Panc1 (cell line): ENCODE measurements around the gene DNASE1L3. TPM values are rescaled to one million over a fixed set of nuclear protein-coding genes. Genes with fewer than 3 reads are reported as not detected.

ENCODE experiments used
- ATAC-seq: fragments of 200-7000 bp; cut with Tn5 transposase; 2 replicates; pipeline ENCODE4 v1.9.1; 2020; ENCODE audit warnings: mild to moderate bottlenecking, moderate library complexity
- BruUV-seq: library from RNA; stranded (reverse); fragments of 400-500 nt; replicated peaks from 2 replicates; lab custom pipeline; 2021; lab: Mats Ljungman, UMichigan
- CTCF ChIA-PET: fragments of 300-600 bp; sonication (Branson Sonifier 250); formaldehyde crosslinking; loops from one replicate; lab custom pipeline; 2022; ENCODE audit warnings: antibody characterized with exemption; lab: Charles Lee
- POLR2A ChIA-PET: fragments of 300-600 bp; sonication (Branson Sonifier 250); formaldehyde crosslinking; loops from one replicate; lab custom pipeline; 2022; ENCODE audit warnings: antibody characterized with exemption; lab: Charles Lee
- DNase-seq: peaks from one replicate; pipeline ENCODE4 v3.0.0-alpha.2; 2010; ENCODE audit warnings: low read depth, low spot score
- H3K27ac ChIP-seq: 2 replicates; pipeline ENCODE4 v1.5.1; 2011; ENCODE audit warnings: mild to moderate bottlenecking, low read length, inconsistent platforms
- H3K27me3 ChIP-seq: fragments of 200-500 bp; sonication (Bioruptor generic); 2 replicates; pipeline ENCODE4 v1.6.0; 2014; ENCODE audit warnings: low read length, inconsistent platforms; ENCODE audit not compliant: control insufficient read depth, insufficient read depth
- H3K36me3 ChIP-seq: fragments of 200-500 bp; sonication (Bioruptor generic); 2 replicates; pipeline ENCODE4 v1.5.1; 2014; ENCODE audit warnings: inconsistent platforms, mild to moderate bottlenecking, low read length, moderate library complexity; ENCODE audit not compliant: control insufficient read depth, insufficient read depth
- H3K4me1 ChIP-seq: 2 replicates; pipeline ENCODE4 v1.5.1; 2011; ENCODE audit warnings: inconsistent platforms, mild to moderate bottlenecking, low read length, moderate library complexity; ENCODE audit not compliant: control insufficient read depth, insufficient read depth
- H3K4me3 ChIP-seq, 2 experiments: 2 replicates each; pipeline ENCODE4 v1.5.1; 2011 to 2012; ENCODE audit warnings: low read depth in 2 of 2, low read length in 2 of 2, mild to moderate bottlenecking in 2 of 2, inconsistent platforms in 1 of 2, moderate library complexity in 1 of 2
- H3K9me3 ChIP-seq: fragments of 200-500 bp; sonication (Bioruptor generic); 2 replicates; pipeline ENCODE4 v1.5.1; 2014; ENCODE audit warnings: low read depth, mild to moderate bottlenecking, inconsistent platforms, low read length, moderate library complexity; ENCODE audit not compliant: control insufficient read depth, insufficient read depth
- CTCF ChIP-seq: fragments of 450-650 bp; IDR thresholded peaks from 2 replicates; pipeline ENCODE4 v1.5.1; 2017; ENCODE audit warnings: mild to moderate bottlenecking
- POLR2AphosphoS5 ChIP-seq: IDR thresholded peaks from 2 replicates; pipeline ENCODE4 v1.6.1; 2012; ENCODE audit warnings: mild to moderate bottlenecking, low read depth, low read length, moderate library complexity
- REST ChIP-seq, 2 experiments: IDR thresholded peaks; 2 replicates each; pipeline ENCODE4 v1.6.1; 2011 to 2012; ENCODE audit warnings: low read depth in 2 of 2, control low read depth in 1 of 2, low read length in 1 of 2, mild to moderate bottlenecking in 1 of 2, moderate library complexity in 1 of 2; ENCODE audit not compliant: insufficient read depth in 1 of 2
- SIN3A ChIP-seq: IDR thresholded peaks from 2 replicates; pipeline ENCODE4 v1.6.1; 2012; ENCODE audit warnings: low read depth, mild to moderate bottlenecking, low read length, moderate library complexity, borderline replicate concordance; ENCODE audit not compliant: insufficient read depth
- TCF7L2 ChIP-seq: IDR thresholded peaks from 2 replicates; pipeline ENCODE4 v1.6.1; 2011; ENCODE audit warnings: mild to moderate bottlenecking, low read depth, low read length, inconsistent platforms
- in situ Hi-C: cut with HindIII; loops from 2 replicates; pipeline ENCODE4 v1.10.0; 2016; ENCODE audit warnings: low sequenced_read_pairs, low pct_unique_long_range_greater_than_20kb
- intact Hi-C: fragments of 100-400 bp; cut with micrococcal nuclease; formaldehyde crosslinking; loops from one replicate; pipeline ENCODE4 v1.10.0; 2022; ENCODE audit not compliant: unreplicated experiment
- total RNA-seq: library from RNA; stranded (reverse); gene quantifications from one replicate; pipeline ENCODE4 v1.2.1, GENCODE V29; 2021; ENCODE audit not compliant: unreplicated experiment

Gene DNASE1L3
- total RNA-seq, 1 experiment from 2014 or later, result not detected

- DNase-seq (no peak), ATAC-seq (no peak)
- ChIA-PET CTCF (no interaction called here), POLR2A (interaction anchor here (0.6 kb wide), 1 partner anchor 80 kb away, joined by 9 read pairs; no protein-coding TSS in a partner anchor)
- Histone ChIP-seq H3K4me3 (no peak overlapping the region), H3K27ac (peak overlapping the region; percentile 84), H3K36me3 (peaks cover 5% of the 10 kb centered on the region), H3K27me3 (no peaks in the 10 kb centered on the region), H3K9me3 (no peaks in the 10 kb centered on the region), H3K4me1 (peaks cover 66% of the 10 kb centered on the region)
- TF ChIP-seq POLR2AphosphoS5 (no peak), CTCF (no peak), SIN3A (no peak), REST (IDR thresholded peaks at IDR 0.05; ENCODE audit: insufficient read depth in 1 of 2, low read depth in 2 of 2, low read length in 1 of 2) (no peak), TCF7L2 (no peak)
- intact Hi-C loops (no loop called here), in situ Hi-C loops (no loop called here)
- BruUV-seq, result no TSS peak
Measured at GRCh38 chr3:58163234-58163633, 47.5 kb downstream of the DNASE1L3 start.

- no TSS peak for BruUV-seq
- Histone ChIP-seq H3K4me3 (no peak overlapping the region), H3K4me1 (peaks cover 63% of the 10 kb centered on the region), H3K27ac (peak overlapping the region; percentile 84), H3K27me3 (no peaks in the 10 kb centered on the region), H3K36me3 (peaks cover 11% of the 10 kb centered on the region), H3K9me3 (no peaks in the 10 kb centered on the region)
- in situ Hi-C loops, result no loop called here
- ATAC-seq (peak; percentile 29; the same call in 1 of the 2 replicates), DNase-seq (peak; percentile 74)
- intact Hi-C loops, result no loop called here
- ChIA-PET CTCF (no interaction called here), POLR2A (interaction anchor here (0.6 kb wide), 1 partner anchor 112 kb away, joined by 15 read pairs; no protein-coding TSS in a partner anchor)
- TF ChIP-seq SIN3A (no peak), POLR2AphosphoS5 (no peak), CTCF (no peak), REST (IDR thresholded peaks at IDR 0.05; ENCODE audit: insufficient read depth in 1 of 2, low read depth in 2 of 2, low read length in 1 of 2) (no peak), TCF7L2 (no peak)
Measured at GRCh38 chr3:58161435-58162398, 49.1 kb downstream of the DNASE1L3 start.
